Measurements from ENCODE around the gene DENND1A.

Gene DENND1A

DNA sequence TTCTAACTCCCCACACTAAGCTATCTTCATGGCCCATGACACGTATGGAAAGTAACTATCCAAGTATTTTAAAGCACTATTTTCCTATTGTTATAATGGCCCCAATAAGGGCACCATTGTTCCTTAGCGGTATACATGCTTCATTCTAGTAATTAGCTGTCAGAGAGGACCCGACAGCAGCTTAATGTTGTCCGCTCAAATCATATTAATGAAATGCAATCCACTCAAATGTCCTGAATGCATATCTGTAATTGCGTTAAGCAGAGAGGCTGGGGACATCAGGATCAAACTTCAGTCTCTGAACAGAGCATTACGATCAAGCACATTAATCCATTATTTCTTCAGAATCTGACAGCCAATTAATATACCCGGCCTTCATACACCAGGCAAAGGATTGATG is 434.2 kb downstream of the DENND1A start:
- no peak for DNase-seq (ENCODE audit: low read depth in 2 of 2)

DNA sequence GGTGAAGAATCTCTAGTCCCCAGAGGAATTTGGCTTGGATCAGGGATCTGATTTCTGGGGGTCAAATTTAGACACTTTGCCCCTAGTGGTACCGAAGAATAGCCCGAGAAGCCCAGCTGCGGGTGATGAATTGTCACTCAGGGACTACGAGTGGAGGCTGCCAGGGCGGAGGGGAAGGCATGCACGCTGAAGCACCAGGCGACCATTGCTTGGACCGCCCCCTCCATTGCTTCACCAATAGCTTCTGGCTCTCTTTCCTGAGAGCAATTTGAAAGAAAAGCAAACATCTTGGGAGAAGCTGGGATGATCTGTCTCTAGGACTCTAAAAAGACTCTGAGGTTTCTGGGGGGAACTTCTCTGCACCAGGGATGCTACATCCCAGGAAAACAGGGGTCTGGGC is 436.3 kb downstream of the DENND1A start:
- no peak for DNase-seq (ENCODE audit: low read depth in 2 of 2)

DNA sequence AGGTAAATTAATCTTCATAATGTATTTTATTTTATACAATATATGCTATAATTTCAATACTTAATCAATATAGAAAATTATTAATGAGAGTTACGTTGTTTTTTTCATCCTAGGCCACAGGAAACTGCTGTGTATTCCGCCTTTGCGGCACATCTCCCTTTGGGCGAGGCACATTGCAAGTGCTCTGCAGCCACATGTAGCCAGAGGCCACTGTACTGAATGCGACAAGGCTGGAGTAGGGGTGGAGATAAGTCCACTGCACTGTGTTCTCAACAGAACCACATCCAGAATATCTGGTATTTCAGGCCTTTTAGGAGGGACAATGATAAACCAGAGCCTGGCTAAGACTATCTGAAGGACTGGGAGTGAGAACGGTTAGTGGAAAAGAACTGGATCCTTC is 439.2 kb downstream of the DENND1A start:
- DNase-seq (ENCODE audit: low read depth in 2 of 2) = no peak

DNA sequence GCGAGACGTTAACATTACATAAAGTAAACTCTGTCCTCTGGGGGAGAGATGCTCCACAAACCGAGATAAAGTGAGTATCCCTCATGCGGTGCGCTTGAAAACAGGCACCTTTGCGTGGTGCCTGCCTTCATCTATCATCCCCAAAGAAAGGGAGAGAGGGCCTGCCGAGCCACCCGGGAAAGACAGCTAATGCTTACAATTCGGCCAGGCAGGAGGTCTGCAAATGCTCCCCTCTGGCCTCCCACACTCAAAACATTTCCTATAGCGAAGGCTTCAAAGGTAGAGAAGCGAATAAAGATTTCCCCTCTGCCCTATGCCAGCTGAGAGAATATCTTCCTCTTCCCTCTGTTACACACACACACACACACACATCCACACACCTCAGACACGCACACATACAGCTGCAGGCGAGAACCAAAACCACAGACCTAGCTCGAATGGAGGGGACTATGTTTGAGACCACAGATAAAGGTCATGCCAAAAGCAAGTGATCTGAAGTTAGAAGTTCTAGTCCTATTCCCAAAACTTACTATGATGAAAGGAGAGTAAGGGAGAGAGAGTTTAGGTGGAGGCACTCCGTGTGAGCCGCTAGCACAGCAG is 441.1 kb downstream of the DENND1A start:
- no peak for DNase-seq (ENCODE audit: low read depth in 2 of 2)

DNA sequence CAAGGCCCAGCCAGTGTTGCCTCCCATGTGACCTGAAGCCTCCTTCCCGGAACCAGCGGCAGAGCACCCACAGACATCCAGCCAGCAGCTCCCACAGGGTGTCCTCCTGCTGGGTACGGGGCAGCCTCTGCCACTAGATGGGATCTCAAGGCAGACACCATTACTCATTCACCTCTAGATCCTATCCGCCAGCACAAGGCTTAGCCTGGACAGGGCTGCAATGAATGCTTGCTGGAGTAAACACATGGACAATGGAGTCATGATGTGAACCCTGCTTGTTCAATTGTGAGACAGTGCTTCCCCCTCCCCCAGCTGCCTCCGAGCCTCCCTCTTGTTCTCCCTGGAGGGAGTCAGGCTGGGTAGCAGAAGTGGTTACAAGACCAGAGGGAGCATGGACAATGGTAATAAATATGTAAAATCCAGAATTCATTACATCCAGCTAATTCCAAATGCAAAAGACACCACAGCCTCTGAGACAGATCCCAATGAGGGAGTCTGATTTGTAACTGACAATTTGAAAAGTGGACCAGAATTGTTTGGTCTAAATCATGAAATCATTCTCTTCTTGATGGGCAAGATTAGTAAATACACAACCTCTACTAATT is 441.9 kb downstream of the DENND1A start:
- DNase-seq (ENCODE audit: low read depth in 2 of 2) = no peak

DNA sequence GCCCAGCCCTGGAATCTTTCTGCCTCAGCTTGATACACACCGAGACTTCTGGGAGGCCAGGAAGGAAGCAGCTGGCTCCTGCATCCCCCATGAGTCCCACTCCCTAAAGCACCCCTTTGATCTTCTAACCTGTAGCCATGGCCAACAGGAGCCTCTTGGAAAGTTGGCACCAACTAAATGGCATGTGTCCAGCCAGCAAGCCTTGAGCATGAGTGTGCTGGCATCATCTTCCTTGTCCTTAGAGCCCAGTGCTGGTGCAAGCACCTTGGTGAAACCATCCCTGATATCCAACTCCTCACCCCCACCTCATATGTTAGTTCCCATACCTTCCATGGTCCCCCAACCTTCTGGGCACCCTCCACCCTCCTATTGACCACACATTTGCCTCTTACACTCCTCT is 443.5 kb downstream of the DENND1A start:
- no peak for DNase-seq (ENCODE audit: low read depth in 2 of 2)

DNA sequence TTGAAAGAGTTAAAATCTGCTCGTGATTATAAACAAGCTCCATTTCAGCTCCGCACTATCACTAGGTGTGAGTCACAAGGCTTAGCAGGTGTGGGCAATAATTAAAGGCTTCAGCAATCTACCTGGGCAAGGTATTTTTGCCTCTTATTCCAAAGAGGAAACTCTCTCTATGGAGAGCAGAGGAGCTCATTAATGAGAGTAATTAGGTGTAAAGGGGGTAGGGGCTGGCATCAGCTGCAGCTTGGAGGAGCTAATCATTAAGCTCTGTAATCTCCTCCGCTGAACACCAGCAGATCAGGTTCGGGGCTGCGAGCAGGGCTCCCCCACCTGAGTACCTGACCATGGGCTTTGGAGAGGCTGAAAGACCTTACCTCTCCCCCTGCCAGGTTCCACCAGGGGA is 444.7 kb downstream of the DENND1A start:
- no peak for DNase-seq (ENCODE audit: low read depth in 2 of 2)

DNA sequence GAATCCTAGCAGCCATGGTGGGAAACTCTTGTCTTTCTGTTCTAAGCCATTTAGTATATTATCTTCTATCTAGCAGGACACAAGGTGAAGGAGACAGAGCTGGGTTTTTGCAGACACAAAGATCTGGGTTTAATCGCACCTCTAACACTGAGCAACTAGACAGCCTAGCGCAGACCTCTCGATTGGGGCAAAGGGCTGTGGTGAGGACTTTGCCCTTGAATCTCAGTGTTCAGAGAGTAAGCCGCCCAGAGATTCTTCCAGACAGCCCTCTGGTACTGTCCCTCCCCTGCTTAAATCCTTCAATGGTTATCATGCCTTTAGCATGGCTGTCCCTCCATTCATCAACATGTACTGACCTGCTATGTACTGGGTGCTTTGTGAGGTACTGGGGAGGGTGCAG is 445.8 kb downstream of the DENND1A start:
- no peak for DNase-seq (ENCODE audit: low read depth in 2 of 2)

DNA sequence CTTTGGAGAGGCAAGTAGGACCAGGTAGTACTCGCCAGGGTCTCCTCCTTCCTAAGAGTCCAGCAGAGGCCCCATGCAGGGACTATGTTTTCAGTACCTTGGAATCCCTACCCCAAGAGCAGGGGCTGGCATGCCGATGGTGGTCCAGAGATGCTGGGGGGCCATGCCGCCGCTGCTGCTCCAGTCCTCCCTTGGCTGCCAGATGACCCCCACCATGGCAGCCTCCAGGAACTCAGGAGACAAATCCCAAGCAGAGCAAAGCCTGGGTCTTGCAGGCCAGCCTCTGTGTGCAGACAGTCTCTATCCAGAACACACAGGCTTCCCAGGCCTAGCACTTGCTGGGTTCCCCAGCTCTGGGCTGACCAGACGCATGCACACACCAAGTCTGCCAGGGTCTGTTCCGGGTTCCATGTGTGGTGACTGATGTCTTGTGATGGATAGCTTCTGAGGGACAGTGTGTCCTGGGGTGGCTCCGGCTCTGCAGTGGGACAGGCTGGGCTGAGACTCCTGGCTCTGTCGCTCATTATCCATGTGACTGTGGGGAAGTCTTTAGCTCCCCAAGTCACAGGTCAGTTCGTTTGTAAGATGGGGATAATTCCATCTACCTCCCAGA is 446.6 kb downstream of the DENND1A start:
- DNase-seq (ENCODE audit: low read depth in 2 of 2) = no peak

DNA sequence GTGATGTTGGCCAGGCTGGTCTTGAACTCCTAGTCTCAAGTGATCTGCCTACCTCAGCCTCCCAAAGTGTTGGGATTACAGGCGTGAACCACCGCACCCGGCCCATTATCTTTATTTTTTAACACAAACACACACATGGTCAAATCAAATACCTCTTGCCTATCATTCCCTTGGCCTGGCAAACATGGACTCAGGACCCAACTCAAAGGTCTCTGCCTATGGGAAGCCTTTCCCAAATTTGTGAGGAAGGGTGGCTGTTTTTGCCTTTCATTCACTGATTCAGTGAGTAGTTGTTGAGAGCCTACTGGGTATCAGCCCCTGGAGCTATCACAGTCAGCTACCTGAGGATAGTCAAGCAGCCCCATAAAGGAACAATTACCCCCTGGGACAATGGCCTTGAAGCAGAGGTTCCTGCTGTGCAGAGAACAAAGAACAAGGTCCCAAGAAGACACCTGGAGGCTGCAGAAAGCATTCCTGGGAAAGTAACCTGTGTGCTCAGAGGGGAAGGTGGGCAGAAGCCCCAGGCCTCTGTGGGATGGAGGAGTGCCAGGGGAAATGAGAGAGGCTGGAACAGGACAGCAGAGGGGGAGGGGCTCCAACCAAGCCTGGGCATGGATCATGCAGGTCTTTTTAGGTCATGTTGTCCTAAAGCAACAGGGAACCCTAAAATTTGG is 447.5 kb downstream of the DENND1A start:
- DNase-seq (ENCODE audit: low read depth in 2 of 2) = no peak

DNA sequence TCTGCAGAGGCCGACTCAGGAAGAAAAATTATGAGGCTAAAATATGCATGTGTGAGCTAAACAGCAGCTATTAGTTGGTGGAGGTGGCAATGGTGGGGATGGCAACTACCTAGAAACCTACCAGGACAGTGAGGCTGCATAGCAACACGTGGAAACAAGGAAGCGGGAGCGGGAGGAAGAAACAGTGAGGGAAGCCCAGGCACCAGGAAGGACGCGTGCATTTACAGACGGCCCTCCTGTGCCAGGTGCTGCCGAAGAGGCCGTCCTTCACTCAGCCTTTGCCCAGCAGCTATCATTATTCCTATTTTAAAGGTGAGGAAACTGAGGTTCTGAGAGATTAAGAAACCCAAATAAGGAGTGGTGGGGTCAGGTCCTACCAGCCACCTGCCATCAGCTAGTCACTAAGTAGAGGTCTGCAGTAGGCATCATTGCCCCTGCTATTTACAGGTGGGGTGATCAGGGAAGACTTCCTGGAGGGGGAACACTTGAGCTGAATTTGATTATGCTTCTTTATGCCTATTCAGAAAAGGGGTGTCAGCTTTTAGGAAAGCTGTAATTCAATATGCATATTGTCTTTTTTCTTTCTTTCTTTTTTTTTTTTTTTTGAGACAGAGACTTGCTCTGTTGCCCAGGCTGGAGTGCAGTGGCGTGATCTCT is 448.6 kb downstream of the DENND1A start:
- DNase-seq (ENCODE audit: low read depth in 2 of 2) = no peak

DNA sequence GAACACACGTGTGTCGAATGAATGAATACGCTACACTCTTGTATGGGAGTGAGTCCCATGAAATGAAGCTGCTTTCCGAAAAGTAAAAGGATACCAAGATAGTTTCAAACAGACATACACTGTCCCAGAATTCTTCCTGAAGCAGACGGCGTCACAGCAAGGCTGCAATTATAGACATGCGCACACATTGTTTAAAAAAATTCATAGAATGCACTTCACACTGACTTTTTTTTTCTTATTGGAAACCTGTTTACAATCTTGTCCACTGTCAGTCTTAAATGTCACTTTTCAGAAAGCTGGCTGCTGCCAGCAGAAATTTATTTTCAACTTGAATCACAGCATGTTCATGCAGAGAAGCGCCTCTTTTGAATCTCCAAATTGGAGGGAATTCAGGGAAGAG is 449.1 kb downstream of the DENND1A start:
- DNase-seq (ENCODE audit: low read depth in 2 of 2) = no peak

DNA sequence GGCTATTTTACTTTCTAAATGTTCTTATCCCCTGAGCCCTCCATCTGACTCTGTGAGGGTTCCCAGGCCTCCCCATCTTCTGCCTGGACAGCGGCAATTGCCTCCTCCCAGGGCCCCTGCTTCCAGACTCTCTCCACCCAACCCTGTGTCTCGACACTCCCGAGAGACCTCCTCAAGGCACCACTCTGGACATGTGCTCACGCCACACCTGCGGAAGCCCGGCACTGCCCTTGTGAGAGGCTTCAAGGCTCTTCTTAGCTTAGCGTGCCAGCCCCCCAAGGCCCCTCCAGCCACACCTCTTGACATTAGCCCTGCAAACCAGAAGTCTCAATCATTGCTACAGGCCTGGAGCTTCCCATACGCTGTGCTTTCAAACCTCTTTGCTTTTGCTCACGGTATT is 449.8 kb downstream of the DENND1A start:
- no peak for DNase-seq (ENCODE audit: low read depth in 2 of 2)

DNA sequence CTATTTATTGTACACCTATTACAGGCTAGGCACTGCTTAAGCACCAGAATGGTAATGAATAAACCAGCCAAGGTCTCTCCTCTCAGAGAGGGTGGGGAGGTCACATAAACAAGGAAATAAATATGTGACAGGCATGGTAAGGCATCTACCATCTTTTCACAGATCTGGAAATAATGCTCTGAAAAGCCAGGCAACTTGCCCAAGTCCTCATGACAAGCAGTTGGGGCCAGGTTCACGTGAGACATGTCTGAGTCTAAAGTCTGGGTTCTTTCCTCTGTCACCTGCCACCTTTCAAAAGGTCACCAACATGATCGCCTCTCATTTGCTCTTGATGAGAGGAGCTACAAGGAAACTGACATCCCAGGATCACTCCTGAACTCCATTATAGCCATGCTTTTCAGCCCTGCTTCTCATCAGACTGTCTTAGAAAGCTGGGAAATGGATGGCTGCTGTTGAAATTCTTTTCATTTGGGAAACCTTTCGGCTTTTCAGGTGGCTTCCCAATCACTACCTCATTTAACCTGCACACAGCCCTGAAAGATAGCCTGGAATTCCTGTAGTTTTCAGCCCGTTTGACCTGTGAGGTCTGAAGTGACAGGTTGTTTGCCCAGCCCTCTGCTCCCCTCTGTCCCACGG is 450.8 kb downstream of the DENND1A start:
- DNase-seq (ENCODE audit: low read depth in 2 of 2) = no peak

DNA sequence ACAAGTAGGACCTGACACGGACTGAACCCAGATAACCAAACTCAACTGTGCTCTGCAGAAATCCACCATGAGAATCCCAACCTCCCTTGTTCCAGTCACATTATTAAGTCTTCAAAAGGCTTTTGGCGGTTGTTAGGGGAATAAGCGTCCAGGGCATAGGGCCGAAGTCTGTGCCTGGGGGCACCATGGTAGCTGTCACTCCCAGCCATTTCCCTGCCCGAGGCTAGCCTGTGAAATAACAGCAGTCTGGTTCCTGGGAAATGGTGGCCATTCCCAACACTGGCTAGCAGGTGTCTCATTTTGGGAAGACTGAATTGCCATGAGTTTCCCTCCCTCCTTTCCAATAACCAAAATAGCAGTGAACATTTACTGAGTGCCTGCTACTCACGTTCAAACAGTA is 451.8 kb downstream of the DENND1A start:
- no peak for DNase-seq (ENCODE audit: low read depth in 2 of 2)

DNA sequence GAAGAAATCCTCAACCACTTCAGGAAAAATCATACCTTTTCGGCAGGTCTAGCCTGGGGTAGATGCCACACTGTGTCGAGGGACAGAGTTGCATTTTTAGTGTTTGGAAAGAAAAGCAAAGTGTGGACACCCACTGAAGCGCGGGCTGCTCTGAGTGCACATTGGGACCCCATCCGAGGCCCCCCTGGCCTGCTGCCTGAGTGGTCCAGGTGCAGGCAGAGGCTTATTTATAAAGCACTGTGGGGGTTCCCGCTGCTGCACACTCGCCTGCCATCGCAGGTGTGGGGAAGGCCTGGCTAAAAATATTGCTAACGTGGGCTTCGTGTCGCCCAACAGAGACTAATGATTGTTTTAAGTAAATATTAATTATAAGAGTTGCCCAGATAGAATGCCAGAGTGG is 454.5 kb downstream of the DENND1A start:
- DNase-seq (ENCODE audit: low read depth in 2 of 2) = no peak

DNA sequence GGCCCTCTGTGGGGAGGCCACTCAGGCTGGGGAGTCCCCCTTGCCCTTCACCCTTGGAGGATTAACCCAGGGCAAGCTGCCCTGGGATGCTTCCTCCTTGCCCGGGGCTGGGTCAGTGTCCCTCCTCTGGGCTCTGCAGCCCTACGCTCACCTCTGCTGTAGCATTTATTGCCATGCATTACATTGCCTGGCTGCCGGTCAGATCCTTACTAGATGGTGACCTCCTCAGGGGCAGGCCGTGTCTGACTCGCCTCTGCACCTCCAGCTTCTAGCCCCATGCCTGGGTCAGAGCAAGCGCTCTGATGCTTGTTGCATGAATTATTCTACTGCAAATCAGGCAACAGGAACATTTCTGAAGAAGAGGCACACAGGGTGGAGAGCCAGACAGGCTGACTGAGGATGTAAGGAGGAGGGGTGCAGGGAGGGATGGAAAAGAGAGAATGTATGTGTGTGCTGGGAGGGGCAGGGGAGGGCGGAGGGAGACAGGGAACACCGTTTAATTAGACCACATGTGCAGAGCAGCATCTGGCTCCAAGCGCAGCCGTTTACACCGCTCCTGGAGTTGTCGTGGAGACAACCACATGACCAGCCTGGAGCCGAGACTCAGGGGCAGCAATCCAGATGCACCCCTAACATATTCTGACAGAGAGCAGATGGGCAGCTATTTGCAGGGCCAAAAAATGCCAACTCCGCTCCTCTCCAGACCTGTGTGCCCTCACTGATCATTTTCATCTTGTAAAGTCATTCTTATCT is 456.9 kb downstream of the DENND1A start:
- no peak for DNase-seq (ENCODE audit: low read depth in 2 of 2)

DNA sequence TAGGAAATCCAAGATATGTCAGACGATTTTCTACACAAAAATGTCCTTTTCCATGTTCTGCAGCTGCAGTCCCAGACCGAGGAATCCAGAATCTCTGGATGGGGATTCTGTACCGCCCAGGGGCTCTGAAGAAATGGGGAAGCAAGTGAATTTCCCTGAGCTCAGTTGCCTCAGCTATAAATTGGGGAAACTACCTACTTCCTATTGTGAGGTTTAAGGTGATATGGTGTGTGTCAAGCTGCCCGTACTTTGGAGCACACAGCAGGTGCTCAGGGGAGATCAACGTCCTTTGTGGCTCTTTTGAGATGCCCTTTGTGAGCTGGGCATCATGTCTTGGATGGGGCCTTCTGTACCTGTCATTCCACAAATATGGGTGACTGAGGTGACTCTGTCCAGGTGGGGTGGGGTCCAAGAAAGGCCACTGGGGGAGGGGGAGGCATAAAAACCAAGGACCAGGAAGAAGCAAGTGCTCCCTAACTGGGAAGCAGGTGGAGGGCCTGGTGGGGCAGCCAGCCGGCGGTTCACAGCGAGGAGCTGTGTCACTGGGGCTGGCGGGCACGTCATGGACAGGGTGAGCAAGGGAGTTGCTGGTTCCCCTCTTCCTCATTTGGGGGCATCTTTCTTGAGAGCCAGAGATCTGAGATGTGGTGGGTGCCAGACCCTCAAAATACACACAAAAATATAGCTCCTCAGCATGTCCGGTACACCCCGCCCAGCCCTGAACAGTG is 457.9 kb downstream of the DENND1A start:
- no peak for DNase-seq (ENCODE audit: low read depth in 2 of 2)

DNA sequence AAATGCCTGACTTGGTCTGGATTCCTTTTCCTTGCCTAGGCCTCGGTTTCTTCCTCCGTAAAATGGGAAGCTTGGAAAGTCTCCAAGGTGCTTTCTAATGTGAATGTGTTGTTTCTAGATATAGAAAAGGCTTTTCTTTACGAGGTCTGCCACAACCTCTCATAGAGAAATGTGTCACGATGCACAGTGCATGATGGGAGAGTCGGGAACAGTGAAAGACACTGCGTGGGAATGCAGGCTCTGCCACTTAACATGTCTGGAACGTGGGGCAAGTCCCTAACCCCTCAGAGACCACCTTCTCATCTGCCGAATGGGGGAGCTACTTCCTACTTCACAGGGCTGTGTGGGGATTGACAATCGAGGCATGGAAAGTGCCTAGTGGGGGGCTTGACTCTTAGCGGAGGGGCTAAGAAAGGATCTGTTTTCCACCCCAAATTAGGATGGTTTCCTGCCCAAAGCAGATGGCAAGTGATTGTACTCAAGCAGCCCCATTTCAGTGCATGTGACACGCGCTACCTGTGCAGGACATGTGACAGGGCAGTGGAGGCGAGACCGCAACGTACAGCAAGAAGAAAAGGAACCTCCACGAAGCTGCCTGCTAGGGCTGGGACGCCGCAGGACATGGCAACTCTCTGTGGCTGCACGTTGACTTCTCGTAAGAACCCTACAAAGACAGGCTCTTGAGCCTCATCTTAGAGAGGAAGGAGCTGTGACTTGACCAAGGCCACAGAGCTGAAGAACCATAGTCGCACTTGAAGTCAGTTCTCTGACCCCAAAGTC is 458.7 kb downstream of the DENND1A start:
- DNase-seq (ENCODE audit: low read depth in 2 of 2) = no peak

Data from stimulated activated CD4-positive, alpha-beta T cell treated with anti-CD3 and anti-CD28 coated beads, Interleukin-15, amount 100 ng/mL, for 48 hours (primary cell).